Spleen (tissue), 7 donors: ENCODE results near the gene KMT5C.

Source experiments
- POLR2A ChIP-seq, 3 donors: fragments of 450-650 bp; IDR thresholded peaks; one replicate each; pipeline ENCODE4 v1.5.1; 2017; ENCODE audit warnings: antibody characterized with exemption in 3 of 3, mild to moderate bottlenecking in 1 of 3
- POLR2AphosphoS5 ChIP-seq, 3 donors: sonication (generic); formaldehyde crosslinking; IDR thresholded peaks; one replicate each; pipeline ENCODE4 v1.5.1; 2017; ENCODE audit warnings: antibody characterized with exemption in 3 of 3
- TF ChIP-seq, protein P1 (sequence below), 11 experiments: fragments of 200-600 bp in 7 of 11; fragments of 450-650 bp in 4 of 11; sonication (generic) in 4 of 11; IDR thresholded peaks in 8 of 11; conservative IDR thresholded peaks in 3 of 11; 1 replicate in 7 of 11; 2 replicates in 4 of 11; pipeline versions ENCODE4 v1.4.0 to v1.8.0; 2016 to 2021; ENCODE audit warnings: antibody characterized with exemption in 11 of 11, inconsistent platforms in 4 of 11, mild to moderate bottlenecking in 1 of 11
- donor health status: DM: no; HTN: no; CAD: no; lungs with moderate emphysema.
- donor health status: DM: no; HTN: no; CAD: no.
- donor health status: DM: no; HTN: no; CAD: no.

DNA sequence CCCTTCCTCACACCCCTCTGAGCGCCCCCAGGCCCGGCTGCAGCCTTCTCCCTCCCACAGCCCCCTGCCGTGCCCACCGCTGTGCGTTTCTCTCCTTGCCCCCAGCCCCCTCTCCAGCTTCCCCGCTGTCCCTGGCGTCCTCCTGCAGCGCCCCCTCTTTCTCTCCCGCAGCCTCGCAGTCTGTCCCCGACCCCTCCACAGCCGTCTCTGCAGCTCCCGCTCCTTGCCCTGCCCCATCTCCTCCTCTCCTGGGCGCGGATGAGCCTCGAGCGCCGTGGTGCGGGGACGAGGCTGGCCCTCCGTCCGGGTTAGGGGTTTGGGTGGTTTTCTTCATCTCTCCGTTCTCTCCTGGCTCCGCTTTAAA lies 1.1 kb downstream of the KMT5C start:
- TF ChIP-seq, protein P1, sequence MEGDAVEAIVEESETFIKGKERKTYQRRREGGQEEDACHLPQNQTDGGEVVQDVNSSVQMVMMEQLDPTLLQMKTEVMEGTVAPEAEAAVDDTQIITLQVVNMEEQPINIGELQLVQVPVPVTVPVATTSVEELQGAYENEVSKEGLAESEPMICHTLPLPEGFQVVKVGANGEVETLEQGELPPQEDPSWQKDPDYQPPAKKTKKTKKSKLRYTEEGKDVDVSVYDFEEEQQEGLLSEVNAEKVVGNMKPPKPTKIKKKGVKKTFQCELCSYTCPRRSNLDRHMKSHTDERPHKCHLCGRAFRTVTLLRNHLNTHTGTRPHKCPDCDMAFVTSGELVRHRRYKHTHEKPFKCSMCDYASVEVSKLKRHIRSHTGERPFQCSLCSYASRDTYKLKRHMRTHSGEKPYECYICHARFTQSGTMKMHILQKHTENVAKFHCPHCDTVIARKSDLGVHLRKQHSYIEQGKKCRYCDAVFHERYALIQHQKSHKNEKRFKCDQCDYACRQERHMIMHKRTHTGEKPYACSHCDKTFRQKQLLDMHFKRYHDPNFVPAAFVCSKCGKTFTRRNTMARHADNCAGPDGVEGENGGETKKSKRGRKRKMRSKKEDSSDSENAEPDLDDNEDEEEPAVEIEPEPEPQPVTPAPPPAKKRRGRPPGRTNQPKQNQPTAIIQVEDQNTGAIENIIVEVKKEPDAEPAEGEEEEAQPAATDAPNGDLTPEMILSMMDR (IDR thresholded peaks at IDR 0.05 in 8 of 11, conservative IDR thresholded peaks at IDR 0.05 in 3 of 11): no peak
- no peak for TF ChIP-seq POLR2A (IDR thresholded peaks at IDR 0.05)
- no peak for TF ChIP-seq POLR2AphosphoS5 (IDR thresholded peaks at IDR 0.05)
